Muscle of leg (tissue), 11 donors: ENCODE measurements around the gene PAIP2. TPM values are rescaled to one million over a fixed set of nuclear protein-coding genes. Genes with fewer than 3 reads are reported as not detected.

Experiments used
- DNase-seq: peaks from one replicate; pipeline ENCODE4 v3.0.0; 2013
- H3K27ac ChIP-seq: one replicate; pipeline ENCODE4 v1.5.1; 2013; ENCODE audit warnings: mild to moderate bottlenecking, low read length, control low read depth
- H3K27me3 ChIP-seq: one replicate; pipeline ENCODE4 v1.6.1; 2013; ENCODE audit warnings: low read length; ENCODE audit not compliant: control insufficient read depth, insufficient read depth
- H3K36me3 ChIP-seq: one replicate; pipeline ENCODE4 v1.6.1; 2013; ENCODE audit warnings: low read length; ENCODE audit not compliant: control insufficient read depth, insufficient read depth
- H3K4me1 ChIP-seq: one replicate; pipeline ENCODE4 v1.6.1; 2013; ENCODE audit warnings: low read length; ENCODE audit not compliant: control insufficient read depth, insufficient read depth
- H3K4me3 ChIP-seq: one replicate; pipeline ENCODE4 v1.5.1; 2013; ENCODE audit warnings: low read length, control low read depth
- H3K9me3 ChIP-seq: replicated peaks from 2 replicates; pipeline ENCODE4 v1.6.1; 2013; ENCODE audit warnings: low read depth, low read length; ENCODE audit not compliant: control insufficient read depth
- WGBS: methylation state at CpG from one replicate; pipeline ENCODE4 v1.1.5; 2013; ENCODE audit warnings: missing lambda C conversion rate; ENCODE audit not compliant: insufficient coverage; 5-methylcytosine and 5-hydroxymethylcytosine counted together
- polyA plus RNA-seq, 8 donors: library from polyadenylated mRNA; unstranded; fragments of 120-200 nt; gene quantifications; one replicate each; pipeline versions ENCODE4 v1.2.1 to v1.2.3, GENCODE V29; 2013; ENCODE audit warnings: inconsistent platforms in 1 of 8, low replicate concordance in 1 of 8; ENCODE audit not compliant: insufficient read length in 8 of 8, insufficient read depth in 1 of 8
- total RNA-seq: library from RNA; stranded (reverse); fragments of 120-200 nt; gene quantifications from one replicate; pipeline ENCODE4 v1.2.4, GENCODE V29; 2013

PAIP2 gene
- total and polyA plus RNA-seq, 9 donors = 54.0 to 146 (median 120) TPM

GRCh38 chr5:139374909-139375308 is 33.3 kb downstream of the PAIP2 start:
- no peak overlapping the region for H3K27ac ChIP-seq
- H3K27me3 ChIP-seq = no peaks in the 10 kb centered on the region
- no peak for DNase-seq
- 88% methylated on average over 1 of the region's 2 CpGs for WGBS
- no peak overlapping the region for H3K4me3 ChIP-seq
- peaks cover 8% of the 10 kb centered on the region for H3K4me1 ChIP-seq
- peaks cover 24% of the 10 kb centered on the region for H3K36me3 ChIP-seq
- no peaks in the 10 kb centered on the region for H3K9me3 ChIP-seq

GRCh38 chr5:139376364-139376763 is 34.7 kb downstream of the PAIP2 start:
- H3K4me1 ChIP-seq = peaks cover 8% of the 10 kb centered on the region
- H3K36me3 ChIP-seq = peaks cover 15% of the 10 kb centered on the region
- 100% methylated on average over 2 of the region's 7 CpGs for WGBS
- DNase-seq = no peak
- H3K4me3 ChIP-seq = no peak overlapping the region
- H3K27me3 ChIP-seq = no peaks in the 10 kb centered on the region
- H3K27ac ChIP-seq = no peak overlapping the region
- H3K9me3 ChIP-seq = no peaks in the 10 kb centered on the region

GRCh38 chr5:139377226-139377625 is 35.6 kb downstream of the PAIP2 start:
- no peak for DNase-seq
- Histone ChIP-seq H3K4me1 (peaks cover 8% of the 10 kb centered on the region), H3K27ac (no peak overlapping the region), H3K27me3 (no peaks in the 10 kb centered on the region), H3K36me3 (peaks cover 6% of the 10 kb centered on the region), H3K9me3 (no peaks in the 10 kb centered on the region), H3K4me3 (no peak overlapping the region)
- 80% methylated on average over 3 of the region's 3 CpGs for WGBS

DNA sequence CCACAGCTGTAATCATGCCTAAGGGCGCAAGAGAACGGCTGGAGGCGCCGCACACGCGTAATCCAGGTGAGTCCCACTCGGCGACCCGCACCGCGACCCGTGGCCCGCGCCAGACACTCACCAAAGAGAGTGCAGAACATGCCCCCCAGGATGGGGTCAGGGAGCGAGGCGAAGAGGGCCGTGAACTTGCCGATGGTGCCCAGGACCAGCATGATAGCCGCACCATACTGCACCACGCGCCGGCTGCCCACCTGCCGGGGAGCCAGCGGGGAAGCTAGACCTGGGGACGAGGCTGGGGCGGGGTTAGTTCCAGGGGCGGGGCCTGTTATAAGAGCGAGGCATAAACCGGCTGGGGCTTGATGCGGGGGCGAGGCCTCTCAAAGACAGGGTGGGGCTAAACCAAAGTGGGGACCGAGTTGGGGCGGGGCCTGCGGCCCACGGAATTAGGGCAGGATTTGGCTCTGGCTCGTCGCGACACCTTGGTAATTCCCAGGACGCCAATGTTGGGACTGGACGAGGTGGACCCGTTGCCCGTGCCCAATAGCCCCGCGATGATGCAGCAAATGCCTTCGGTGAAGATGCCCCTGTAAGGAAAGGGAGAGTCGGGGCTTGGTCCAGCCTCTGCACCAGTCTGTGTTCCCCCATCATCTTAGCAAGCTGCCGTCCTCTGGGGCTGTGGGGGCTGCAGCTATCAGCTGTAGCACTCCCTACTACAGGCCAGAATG is 36.6 kb downstream of the PAIP2 start:
- Histone ChIP-seq H3K9me3 (no peaks in the 10 kb centered on the region), H3K4me3 (no peak overlapping the region), H3K27ac (no peak overlapping the region), H3K27me3 (no peaks in the 10 kb centered on the region), H3K4me1 (peaks cover 8% of the 10 kb centered on the region), H3K36me3 (peaks cover 4% of the 10 kb centered on the region)
- no peak for DNase-seq
- 46% methylated on average over 43 of the region's 47 CpGs for WGBS

- no peaks in the 10 kb centered on the region for H3K9me3 ChIP-seq
- no peak overlapping the region for H3K4me3 ChIP-seq
- no peak for DNase-seq
- no peak overlapping the region for H3K27ac ChIP-seq
- WGBS = 81% methylated on average over 9 of the region's 13 CpGs
- H3K27me3 ChIP-seq = no peaks in the 10 kb centered on the region
- H3K4me1 ChIP-seq = peaks cover 2% of the 10 kb centered on the region
- peaks cover 4% of the 10 kb centered on the region for H3K36me3 ChIP-seq
Observed at GRCh38 chr5:139378941-139379361, 37.3 kb downstream of the PAIP2 start.

GRCh38 chr5:139379626-139380449 is 38.2 kb downstream of the PAIP2 start:
- no peaks in the 10 kb centered on the region for H3K27me3 ChIP-seq
- no peaks in the 10 kb centered on the region for H3K9me3 ChIP-seq
- H3K4me3 ChIP-seq = no peak overlapping the region
- WGBS = 74% methylated on average over 15 of the region's 15 CpGs
- no peak for DNase-seq
- peaks cover 4% of the 10 kb centered on the region for H3K4me1 ChIP-seq
- H3K27ac ChIP-seq = no peak overlapping the region
- H3K36me3 ChIP-seq = peaks cover 4% of the 10 kb centered on the region

GRCh38 chr5:139381837-139382761 is 40.4 kb downstream of the PAIP2 start:
- H3K27me3 ChIP-seq = no peaks in the 10 kb centered on the region
- H3K9me3 ChIP-seq = no peaks in the 10 kb centered on the region
- no peak overlapping the region for H3K4me3 ChIP-seq
- DNase-seq = no peak
- peaks cover 2% of the 10 kb centered on the region for H3K36me3 ChIP-seq
- H3K4me1 ChIP-seq = peaks cover 4% of the 10 kb centered on the region
- WGBS = 89% methylated on average over 23 of the region's 28 CpGs
- H3K27ac ChIP-seq = no peak overlapping the region

GRCh38 chr5:139382807-139383206 is 41.2 kb downstream of the PAIP2 start:
- no peaks in the 10 kb centered on the region for H3K9me3 ChIP-seq
- peaks cover 5% of the 10 kb centered on the region for H3K4me1 ChIP-seq
- H3K4me3 ChIP-seq = no peak overlapping the region
- H3K36me3 ChIP-seq = peaks cover 2% of the 10 kb centered on the region
- 80% methylated on average over 2 of the region's 3 CpGs for WGBS
- DNase-seq = no peak
- H3K27ac ChIP-seq = no peak overlapping the region
- H3K27me3 ChIP-seq = no peaks in the 10 kb centered on the region

DNA sequence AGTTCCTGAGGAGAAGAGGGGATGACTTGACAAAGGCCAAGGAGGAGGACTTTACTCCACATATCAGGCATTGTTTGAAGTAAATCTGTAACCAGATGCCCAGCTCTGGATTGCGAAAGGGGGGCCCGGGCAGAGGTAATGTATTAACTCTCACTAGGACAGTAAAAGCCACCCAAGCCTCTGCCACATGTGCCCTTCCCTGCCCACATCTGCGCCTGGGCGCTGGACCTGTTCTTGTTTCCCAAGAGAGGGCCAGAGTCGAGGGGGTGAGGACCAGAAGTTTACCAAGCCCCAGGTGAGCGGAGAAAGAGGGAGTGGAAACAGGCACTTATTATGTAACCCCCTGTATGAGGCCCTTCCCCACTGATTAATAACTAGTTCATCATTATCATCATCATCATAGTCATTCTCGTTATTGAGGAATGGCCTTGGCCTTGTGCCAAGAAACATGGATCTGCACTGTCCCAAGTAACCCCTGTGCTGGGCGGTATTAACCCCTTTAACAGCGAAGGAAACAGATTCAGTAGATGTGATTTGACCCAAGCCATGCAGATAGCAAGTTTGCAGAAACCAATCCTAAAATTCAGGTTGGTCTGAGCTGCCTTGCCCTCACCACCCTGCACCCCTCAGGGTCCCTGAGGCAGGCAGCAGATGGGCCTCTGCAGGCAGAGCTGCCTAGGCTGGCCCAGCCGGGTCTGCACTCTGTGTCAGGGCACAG is 41.8 kb downstream of the PAIP2 start, which contains the start of gene SLC23A1:
TSS of gene SLC23A1 (minus strand) at position 23 of the 718 bp plus-strand sequence. CDS start 44 bp downstream, outside the sequence.
- no peaks in the 10 kb centered on the region for H3K27me3 ChIP-seq
- peaks cover 11% of the 10 kb centered on the region for H3K4me1 ChIP-seq
- no peak within 1 kb of the TSS for H3K27ac ChIP-seq
- H3K4me3 ChIP-seq = no peak within 1 kb of the TSS
- no peak for DNase-seq
- 70% methylated on average over 3 of the region's 10 CpGs for WGBS
- no peaks in the 10 kb centered on the region for H3K9me3 ChIP-seq
- no peaks in the 10 kb centered on the region for H3K36me3 ChIP-seq
